NCI-H510A (cell line): ENCODE measurements around the gene PRPF31.

Source experiments
- DNase-seq: peaks from one replicate; lab custom pipeline; 2025; lab: John Stamatoyannopoulos, UW

The PRPF31 gene

DNA sequence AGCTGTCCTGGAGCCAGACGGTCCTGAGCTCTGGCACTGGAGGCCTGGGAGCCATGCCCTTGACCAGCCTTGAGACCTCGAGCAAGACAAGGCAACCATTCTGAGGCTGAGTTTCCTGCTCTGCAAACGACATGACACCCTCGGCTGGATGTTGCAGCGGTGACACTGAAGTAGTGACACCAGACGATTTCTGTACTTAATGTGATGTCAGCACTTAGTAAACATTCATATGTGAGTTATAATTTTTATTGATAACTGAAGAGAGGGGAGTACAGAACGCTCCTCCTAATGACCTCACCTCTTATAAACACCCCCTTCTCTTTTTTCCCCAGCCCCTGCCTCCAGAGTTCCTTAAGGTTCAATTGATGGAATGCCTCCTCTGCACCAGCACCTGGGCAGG lies 7.1 kb upstream of the PRPF31 start:
- no peak for DNase-seq

DNA sequence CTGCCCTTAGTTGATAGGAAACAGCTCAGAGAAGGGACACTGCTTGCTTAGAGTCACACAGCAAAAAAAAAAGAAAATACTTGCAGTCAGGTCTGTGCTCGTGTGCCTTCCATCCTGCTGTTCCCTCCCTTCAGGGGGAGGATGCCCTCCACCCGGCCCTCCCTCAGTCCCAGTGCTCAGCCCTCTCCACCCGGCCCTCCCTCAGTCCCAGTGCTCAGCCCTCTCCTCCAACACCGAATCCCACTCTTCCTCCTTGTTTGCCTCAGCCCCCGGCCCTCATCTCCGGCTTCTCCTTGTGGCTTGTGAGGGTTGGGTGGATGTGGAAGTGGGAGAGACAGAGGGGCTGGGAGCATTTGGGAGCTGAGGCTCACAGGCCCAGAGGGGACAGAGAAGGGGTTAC lies 5.9 kb upstream of the PRPF31 start:
- DNase-seq, result no peak

DNA sequence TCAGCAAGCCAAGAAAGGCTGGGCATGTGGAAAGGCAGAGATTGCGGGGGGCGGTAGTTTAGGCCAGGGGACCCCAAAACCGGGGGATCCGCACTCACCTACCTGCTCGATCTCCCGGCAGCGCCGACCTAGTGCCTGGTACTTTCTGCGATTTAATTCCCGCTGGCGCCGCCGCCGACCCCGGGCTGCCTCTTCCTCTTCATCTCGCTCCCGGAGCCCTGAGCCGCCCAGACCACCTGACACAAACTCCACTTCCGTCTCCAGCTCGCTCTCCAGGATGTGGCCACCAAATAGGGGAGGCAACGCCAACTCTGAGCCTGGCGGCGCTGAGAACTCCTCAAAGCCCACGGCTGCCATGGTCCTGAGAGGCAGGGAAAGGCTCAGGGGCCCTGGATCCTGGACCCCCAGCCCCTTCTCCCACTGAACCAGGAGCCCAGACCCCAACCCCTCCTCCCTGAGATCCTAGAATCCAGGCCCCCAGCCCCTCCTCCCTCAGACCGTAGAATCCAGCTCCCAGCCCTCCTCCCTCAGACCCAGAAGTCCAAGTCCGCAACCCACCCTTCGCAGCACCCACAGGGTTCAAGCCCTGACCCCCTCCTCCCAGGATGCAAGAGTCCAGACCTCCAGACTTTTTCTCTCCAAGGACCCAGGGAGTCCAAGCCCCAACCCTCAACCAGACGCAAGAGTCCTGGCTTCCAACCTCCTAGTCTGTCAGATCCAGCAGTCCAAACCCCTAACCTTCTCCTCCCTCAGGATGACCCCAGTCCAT lies 1.0 kb upstream of the PRPF31 start:
- DNase-seq, result no peak

- no peak for DNase-seq
Observed at GRCh38 chr19:54121259-54121658, 5.7 kb downstream of the PRPF31 start.

DNA sequence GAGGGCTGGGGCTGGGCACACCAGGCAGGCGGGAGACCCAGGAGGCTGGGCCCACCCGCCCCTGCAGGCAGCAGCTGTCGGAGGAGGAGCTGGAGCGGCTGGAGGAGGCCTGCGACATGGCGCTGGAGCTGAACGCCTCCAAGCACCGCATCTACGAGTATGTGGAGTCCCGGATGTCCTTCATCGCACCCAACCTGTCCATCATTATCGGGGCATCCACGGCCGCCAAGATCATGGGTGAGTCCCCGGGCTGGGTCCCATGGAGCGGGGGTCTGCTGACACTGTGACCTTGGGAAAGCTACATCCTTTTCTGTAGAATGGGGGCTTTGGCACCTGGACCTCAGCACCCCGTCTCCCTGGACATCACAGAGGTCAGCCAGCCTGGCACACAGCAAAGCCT lies 8.1 kb downstream of the PRPF31 start:
- no peak for DNase-seq

- no peak for DNase-seq
Observed at GRCh38 chr19:54124393-54124792, 8.8 kb downstream of the PRPF31 start.

DNA sequence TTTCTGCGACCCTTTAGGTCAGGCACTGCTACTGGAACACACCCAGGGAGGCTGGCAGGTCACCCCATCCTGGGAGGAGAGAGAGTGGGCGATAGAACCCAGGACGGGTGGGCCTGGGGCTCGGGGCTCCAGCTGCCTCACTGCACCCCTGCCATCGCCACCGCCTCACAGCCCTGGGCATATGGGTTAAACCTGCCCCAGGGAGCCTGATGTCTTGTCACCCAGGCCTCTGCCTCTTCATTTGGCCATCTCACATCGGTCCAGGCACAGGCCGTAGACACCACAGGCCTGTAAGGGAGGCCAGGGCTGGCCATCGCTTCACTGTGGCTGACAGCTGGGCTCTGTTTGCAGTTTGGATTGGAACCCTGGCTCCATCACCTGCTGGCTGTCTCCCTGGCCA lies 10.2 kb downstream of the PRPF31 start:
- DNase-seq, result no peak

- no peak for DNase-seq
Observed at GRCh38 chr19:54127688-54128440, 12.3 kb downstream of the PRPF31 start.

DNA sequence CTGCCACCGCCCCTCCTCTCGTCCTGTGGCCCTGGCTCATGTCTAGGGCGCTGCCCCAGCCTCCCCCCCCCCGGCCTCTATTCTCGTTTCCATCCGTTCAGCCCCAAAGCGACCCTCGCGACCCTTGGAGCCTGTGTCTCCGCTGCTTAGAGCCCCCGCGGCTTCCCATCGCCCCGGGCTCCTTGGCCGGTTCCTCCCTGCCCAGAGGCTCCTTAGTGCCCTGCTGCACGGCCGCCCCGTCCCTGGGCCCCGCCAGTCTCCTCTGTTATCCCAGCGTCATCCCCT lies 12.8 kb downstream of the PRPF31 start:
- DNase-seq, result no peak

DNA sequence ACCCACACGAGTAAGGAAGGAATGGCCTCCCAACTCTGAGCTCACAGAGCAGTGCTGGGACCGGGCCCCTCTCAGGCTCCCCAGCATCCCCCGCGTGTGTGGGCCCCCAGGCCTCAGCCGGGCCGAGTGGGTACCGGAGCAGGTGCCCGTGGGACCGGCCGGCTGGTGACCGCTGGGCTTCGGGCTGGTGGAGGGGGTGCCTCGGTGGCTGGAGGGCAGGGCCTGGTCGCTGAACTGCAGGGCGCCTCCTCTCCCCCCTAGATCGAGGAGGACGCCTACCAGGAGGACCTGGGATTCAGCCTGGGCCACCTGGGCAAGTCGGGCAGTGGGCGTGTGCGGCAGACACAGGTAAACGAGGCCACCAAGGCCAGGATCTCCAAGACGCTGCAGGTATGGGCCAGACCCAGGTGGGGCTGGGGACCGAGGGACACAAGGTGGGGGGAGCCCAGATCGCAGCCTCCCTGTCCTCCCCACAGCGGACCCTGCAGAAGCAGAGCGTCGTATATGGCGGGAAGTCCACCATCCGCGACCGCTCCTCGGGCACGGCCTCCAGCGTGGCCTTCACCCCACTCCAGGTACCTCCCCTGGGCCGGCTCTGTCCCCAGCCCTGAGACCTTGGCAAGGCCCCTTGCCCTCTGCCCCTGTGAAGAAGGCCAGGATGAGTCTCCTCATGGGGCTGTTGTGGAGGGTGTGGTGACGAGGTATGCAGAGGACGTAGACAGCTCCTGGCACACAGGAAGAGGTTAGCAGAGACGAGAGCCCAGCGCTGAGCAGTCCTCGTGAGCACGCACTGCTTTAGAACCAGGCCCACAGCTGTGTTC lies 13.5 kb downstream of the PRPF31 start:
- DNase-seq, result no peak

DNA sequence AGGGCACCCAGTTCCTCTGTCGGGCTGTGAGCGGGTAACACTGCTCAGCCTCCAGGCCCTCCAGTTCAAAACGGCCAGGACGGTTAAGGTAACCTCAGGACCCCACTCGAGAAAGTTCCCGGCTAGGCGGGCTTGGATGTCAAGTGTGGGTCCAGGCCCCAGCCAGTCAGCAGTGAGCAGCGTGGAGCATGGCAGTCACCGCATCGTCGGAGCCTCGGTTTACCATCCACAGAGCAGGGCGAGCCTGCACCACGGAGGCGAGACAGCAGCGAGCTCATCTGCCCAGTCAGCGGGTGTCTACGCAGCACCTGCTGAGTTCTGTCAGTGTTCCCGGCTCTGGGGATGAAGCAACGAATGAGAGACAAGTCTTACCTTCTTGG lies 14.1 kb downstream of the PRPF31 start:
- DNase-seq, result no peak

GRCh38 chr19:54133312-54133956 lies 17.9 kb downstream of the PRPF31 start:
- DNase-seq, result peak; percentile 75

DNA sequence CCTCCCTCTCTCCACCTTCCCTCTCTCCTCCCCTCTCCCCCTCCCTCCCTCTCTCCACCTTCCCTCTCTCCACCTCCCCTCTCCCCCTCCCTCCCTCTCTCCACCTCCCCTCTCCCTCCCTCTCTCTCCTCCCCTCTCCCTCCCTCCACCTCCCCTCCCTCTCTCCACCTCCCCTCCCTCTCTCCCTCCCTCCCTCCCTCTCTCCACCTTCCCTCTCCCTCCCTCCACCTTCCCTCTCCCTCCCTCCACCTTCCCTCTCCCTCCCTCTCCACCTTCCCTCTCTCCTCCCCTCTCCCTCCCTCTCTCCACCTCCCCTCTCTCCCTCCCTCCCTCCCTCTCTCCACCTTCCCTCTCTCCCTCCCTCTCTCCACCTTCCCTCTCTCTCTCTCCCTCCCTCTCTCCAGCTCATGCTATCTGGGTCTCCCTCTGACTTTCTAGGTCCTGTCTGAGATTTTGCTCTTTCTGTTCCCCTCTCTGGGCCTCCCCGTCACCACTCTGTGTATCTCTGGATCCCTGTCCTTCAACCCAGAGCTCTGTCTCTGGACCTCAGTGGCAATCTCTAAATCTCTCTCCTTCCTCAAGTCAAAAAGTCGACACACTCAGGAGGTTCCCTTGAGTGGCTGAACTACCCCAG lies 18.5 kb downstream of the PRPF31 start:
- DNase-seq, result no peak

GRCh38 chr19:54136086-54136863 lies 20.7 kb downstream of the PRPF31 start:
- DNase-seq, result no peak

- peak; percentile 100 for DNase-seq
Observed at GRCh38 chr19:54136864-54137698, 21.5 kb downstream of the PRPF31 start.

GRCh38 chr19:54137699-54138488 lies 22.3 kb downstream of the PRPF31 start, which contains the start of gene CNOT3:
CNOT3 (plus strand) TSS chr19:54137762; CDS start chr19:54142979, 5,217 bp downstream.
- DNase-seq, result no peak

GRCh38 chr19:54138489-54139256 lies 23.1 kb downstream of the PRPF31 start:
- no peak for DNase-seq

DNA sequence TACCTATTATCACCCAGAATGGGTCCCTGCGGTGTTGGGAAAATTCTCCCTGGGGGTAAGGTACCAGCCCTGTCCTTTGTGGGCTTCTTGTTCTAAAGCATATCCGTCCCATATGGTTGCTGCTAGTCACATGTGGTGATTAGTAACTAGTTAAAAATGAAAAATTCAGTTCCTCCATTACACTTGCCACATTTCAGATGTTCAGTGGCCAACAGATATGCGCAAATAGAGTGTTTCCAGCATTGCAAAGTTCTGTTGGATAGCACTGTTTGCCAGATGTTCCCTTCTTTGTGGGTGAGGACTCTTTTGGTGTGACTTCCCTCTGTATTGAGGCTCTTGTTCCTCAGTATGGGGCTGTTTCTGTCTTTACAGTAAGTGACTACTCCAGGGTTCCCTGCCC lies 25.8 kb downstream of the PRPF31 start:
- no peak for DNase-seq
